GM12874 (cell line): ENCODE measurements around the gene PPM1H.

ENCODE experiments used
- CTCF ChIP-seq: IDR thresholded peaks from 2 replicates; pipeline ENCODE4 v1.5.1; 2011; ENCODE audit warnings: low read depth, mild to moderate bottlenecking, control low read depth, low read length, moderate library complexity; ENCODE audit not compliant: insufficient read depth

Gene PPM1H

GRCh38 chr12:62971769-62972525, 37.0 kb upstream of the PPM1H start:
- TF ChIP-seq CTCF: no peak

GRCh38 chr12:62969695-62970094, 34.7 kb upstream of the PPM1H start:
- TF ChIP-seq CTCF: no peak

- no peak for TF ChIP-seq CTCF
Measured at GRCh38 chr12:62967701-62968100, 32.8 kb upstream of the PPM1H start.

GRCh38 chr12:62966990-62967506, 32.1 kb upstream of the PPM1H start:
- TF ChIP-seq CTCF: no peak

- TF ChIP-seq CTCF: no peak
Measured at GRCh38 chr12:62963486-62964041, 28.6 kb upstream of the PPM1H start.

- TF ChIP-seq CTCF: no peak
Measured at GRCh38 chr12:62960324-62960723, 25.4 kb upstream of the PPM1H start.

- TF ChIP-seq CTCF: no peak
Measured at GRCh38 chr12:62959745-62960144, 24.8 kb upstream of the PPM1H start.
